ENCODE results near the gene ZNF562.
A peak's percentile ranks its signal among the peaks of the same experiment; 100 is the strongest.

Gene ZNF562

GRCh38 chr19:9674663-9675357 is at the start of gene ZNF562:
TSS of gene ZNF562 (minus strand) at chr19:9675100. CDS start at chr19:9660744, 14,356 bp downstream.
- TF ChIP-seq POLR2A (IDR thresholded peaks at IDR 0.05; ENCODE audit: extremely low read depth, insufficient read length) (no peak), MYC (IDR thresholded peaks at IDR 0.05; ENCODE audit: low read depth, low read length) (no peak), CTCF (IDR thresholded peaks at IDR 0.05; ENCODE audit: low read depth, low read length) (no peak), MAX (IDR thresholded peaks at IDR 0.05; ENCODE audit: low read depth, low read length) (no peak)
- peak; percentile 77 for DNase-seq (ENCODE audit: low read depth)
- H3K4me3 ChIP-seq (ENCODE audit: low read depth, low read length), result peak within 1 kb of the TSS; percentile 66

GRCh38 chr19:9724157-9724556 is 49.3 kb upstream of the ZNF562 start:
- H3K4me3 ChIP-seq (ENCODE audit: low read depth, low read length), result no peak overlapping the region
- DNase-seq (ENCODE audit: low read depth), result no peak
- TF ChIP-seq MAX (IDR thresholded peaks at IDR 0.05; ENCODE audit: low read depth, low read length) (no peak), CTCF (IDR thresholded peaks at IDR 0.05; ENCODE audit: low read depth, low read length) (no peak), POLR2A (IDR thresholded peaks at IDR 0.05; ENCODE audit: extremely low read depth, insufficient read length) (no peak), MYC (IDR thresholded peaks at IDR 0.05; ENCODE audit: low read depth, low read length) (no peak)

- TF ChIP-seq CTCF (IDR thresholded peaks at IDR 0.05; ENCODE audit: low read depth, low read length) (peak; percentile 5), POLR2A (IDR thresholded peaks at IDR 0.05; ENCODE audit: extremely low read depth, insufficient read length) (peak; percentile 16), MAX (IDR thresholded peaks at IDR 0.05; ENCODE audit: low read depth, low read length) (peak; percentile 51), MYC (IDR thresholded peaks at IDR 0.05; ENCODE audit: low read depth, low read length) (no peak)
- H3K4me3 ChIP-seq (ENCODE audit: low read depth, low read length), result peak overlapping the region; percentile 30
- peak; percentile 97 for DNase-seq (ENCODE audit: low read depth)
These were observed 47.0 kb upstream of the ZNF562 start for GRCh38 chr19:9721861-9722260.

- DNase-seq (ENCODE audit: low read depth), result peak; percentile 31
- TF ChIP-seq MAX (IDR thresholded peaks at IDR 0.05; ENCODE audit: low read depth, low read length), result no peak
- no peak for TF ChIP-seq CTCF (IDR thresholded peaks at IDR 0.05; ENCODE audit: low read depth, low read length)
- TF ChIP-seq MYC (IDR thresholded peaks at IDR 0.05; ENCODE audit: low read depth, low read length), result no peak
- no peak for TF ChIP-seq POLR2A (IDR thresholded peaks at IDR 0.05; ENCODE audit: extremely low read depth, insufficient read length)
- no peak overlapping the region for H3K4me3 ChIP-seq (ENCODE audit: low read depth, low read length)
These were observed 45.6 kb upstream of the ZNF562 start for GRCh38 chr19:9720541-9720940.

- DNase-seq (ENCODE audit: low read depth), result no peak
- H3K4me3 ChIP-seq (ENCODE audit: low read depth, low read length), result no peak overlapping the region
- TF ChIP-seq POLR2A (IDR thresholded peaks at IDR 0.05; ENCODE audit: extremely low read depth, insufficient read length) (no peak), MYC (IDR thresholded peaks at IDR 0.05; ENCODE audit: low read depth, low read length) (no peak), CTCF (IDR thresholded peaks at IDR 0.05; ENCODE audit: low read depth, low read length) (no peak), MAX (IDR thresholded peaks at IDR 0.05; ENCODE audit: low read depth, low read length) (no peak)
These were observed 36.9 kb upstream of the ZNF562 start for GRCh38 chr19:9711815-9712214.

All from NB4 (cell line).